ENCODE data around the gene OPTC. TPM values are rescaled to one million over a fixed set of nuclear protein-coding genes. Genes with fewer than 3 reads are reported as not detected.

Gene OPTC
- total RNA-seq, 1 donor from 2014 or later, result not detected

DNA sequence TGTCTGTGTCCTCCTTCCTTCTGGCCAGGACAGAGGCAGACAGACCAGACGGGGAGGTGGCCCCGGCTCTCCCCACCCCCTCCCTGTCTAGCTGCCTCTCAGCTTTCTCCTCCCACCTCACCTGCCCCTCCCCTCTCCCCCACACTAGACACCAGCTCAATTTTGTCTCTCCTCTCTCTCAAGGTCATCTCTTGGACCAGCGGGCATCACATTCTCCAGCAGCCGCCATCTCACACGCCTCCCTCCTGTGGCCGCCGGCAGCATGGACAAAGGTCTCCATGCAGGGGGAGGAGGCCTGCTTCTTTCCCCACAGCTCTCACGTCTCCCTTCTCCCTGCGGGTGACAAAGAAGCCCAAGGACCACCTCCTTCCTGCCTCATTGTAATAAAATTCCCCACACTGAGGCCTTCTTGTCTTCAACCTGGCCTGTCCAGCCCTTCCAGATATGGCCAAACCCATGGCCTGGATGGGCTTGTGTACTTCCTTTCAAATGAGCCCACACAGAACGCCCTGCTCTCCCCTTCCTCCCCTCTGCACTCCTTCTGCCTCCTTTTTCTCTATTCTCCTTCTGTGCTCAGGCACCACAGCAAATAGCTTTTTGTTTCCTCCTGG, 14.6 kb downstream of the OPTC start:
- TF ChIP-seq, protein P1, sequence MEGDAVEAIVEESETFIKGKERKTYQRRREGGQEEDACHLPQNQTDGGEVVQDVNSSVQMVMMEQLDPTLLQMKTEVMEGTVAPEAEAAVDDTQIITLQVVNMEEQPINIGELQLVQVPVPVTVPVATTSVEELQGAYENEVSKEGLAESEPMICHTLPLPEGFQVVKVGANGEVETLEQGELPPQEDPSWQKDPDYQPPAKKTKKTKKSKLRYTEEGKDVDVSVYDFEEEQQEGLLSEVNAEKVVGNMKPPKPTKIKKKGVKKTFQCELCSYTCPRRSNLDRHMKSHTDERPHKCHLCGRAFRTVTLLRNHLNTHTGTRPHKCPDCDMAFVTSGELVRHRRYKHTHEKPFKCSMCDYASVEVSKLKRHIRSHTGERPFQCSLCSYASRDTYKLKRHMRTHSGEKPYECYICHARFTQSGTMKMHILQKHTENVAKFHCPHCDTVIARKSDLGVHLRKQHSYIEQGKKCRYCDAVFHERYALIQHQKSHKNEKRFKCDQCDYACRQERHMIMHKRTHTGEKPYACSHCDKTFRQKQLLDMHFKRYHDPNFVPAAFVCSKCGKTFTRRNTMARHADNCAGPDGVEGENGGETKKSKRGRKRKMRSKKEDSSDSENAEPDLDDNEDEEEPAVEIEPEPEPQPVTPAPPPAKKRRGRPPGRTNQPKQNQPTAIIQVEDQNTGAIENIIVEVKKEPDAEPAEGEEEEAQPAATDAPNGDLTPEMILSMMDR (IDR thresholded peaks at IDR 0.05), result no peak
- Mint-ChIP-seq H3K4me1 (ENCODE audit: unreplicated experiment) (peaks cover 46% of the 10 kb centered on the region), H3K27me3 (ENCODE audit: unreplicated experiment) (no peaks in the 10 kb centered on the region), H3K36me3 (ENCODE audit: unreplicated experiment) (no peaks in the 10 kb centered on the region), H3K27ac (ENCODE audit: unreplicated experiment) (peak overlapping the region; percentile 50), H3K4me3 (ENCODE audit: unreplicated experiment) (no peak overlapping the region), H3K9me3 (ENCODE audit: unreplicated experiment) (no peaks in the 10 kb centered on the region)
- no peak for DNase-seq (ENCODE audit: extremely low spot score, unreplicated experiment)

DNA sequence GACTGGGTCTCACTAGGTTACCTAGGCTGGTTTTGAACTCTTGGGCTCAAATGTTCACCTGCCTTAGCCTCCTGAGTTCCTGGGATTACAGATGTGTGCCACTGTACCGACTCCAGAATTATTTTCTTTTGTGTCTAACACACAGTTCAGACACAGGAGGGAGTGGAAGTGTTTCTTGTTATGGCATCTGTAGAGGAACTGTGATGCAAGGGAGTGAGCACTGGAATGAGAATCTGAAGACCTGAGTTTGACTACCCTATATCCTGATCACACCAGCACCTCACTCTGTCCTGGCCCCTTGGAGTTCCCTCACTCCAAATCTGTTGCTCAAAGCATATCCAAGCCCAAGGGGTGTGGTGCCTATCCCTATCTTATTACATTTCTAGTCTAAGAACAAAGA, 15.2 kb downstream of the OPTC start:
- H3K27ac Mint-ChIP-seq (ENCODE audit: unreplicated experiment), result peak overlapping the region; percentile 50
- no peaks in the 10 kb centered on the region for H3K27me3 Mint-ChIP-seq (ENCODE audit: unreplicated experiment)
- H3K9me3 Mint-ChIP-seq (ENCODE audit: unreplicated experiment), result no peaks in the 10 kb centered on the region
- DNase-seq (ENCODE audit: extremely low spot score, unreplicated experiment), result no peak
- no peaks in the 10 kb centered on the region for H3K36me3 Mint-ChIP-seq (ENCODE audit: unreplicated experiment)
- no peak overlapping the region for H3K4me3 Mint-ChIP-seq (ENCODE audit: unreplicated experiment)
- TF ChIP-seq, protein P1 (IDR thresholded peaks at IDR 0.05), result no peak
- H3K4me1 Mint-ChIP-seq (ENCODE audit: unreplicated experiment), result peaks cover 52% of the 10 kb centered on the region

DNA sequence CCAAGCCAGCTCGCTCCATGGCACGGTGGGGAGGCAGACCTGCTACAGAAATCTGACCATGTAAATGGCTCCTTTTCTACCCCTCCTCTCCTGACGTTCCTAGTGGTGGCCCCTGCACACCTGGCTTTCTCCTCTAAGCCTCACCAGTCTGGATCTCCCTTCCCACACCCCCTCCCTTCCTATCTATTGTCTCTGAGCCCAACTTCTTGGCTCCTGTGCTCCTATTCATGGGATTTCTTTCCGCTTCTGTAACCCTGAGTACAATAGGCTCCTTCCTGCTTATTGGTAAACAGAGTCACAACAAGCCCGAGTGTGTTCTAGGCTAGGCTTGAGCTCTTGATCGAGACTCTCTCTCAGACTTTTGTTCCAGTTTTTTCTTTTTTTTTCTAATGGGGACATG, 17.6 kb downstream of the OPTC start:
- Mint-ChIP-seq H3K4me1 (ENCODE audit: unreplicated experiment) (peaks cover 53% of the 10 kb centered on the region), H3K4me3 (ENCODE audit: unreplicated experiment) (no peak overlapping the region), H3K9me3 (ENCODE audit: unreplicated experiment) (no peaks in the 10 kb centered on the region), H3K36me3 (ENCODE audit: unreplicated experiment) (no peaks in the 10 kb centered on the region), H3K27ac (ENCODE audit: unreplicated experiment) (no peak overlapping the region), H3K27me3 (ENCODE audit: unreplicated experiment) (no peaks in the 10 kb centered on the region)
- TF ChIP-seq, protein P1 (IDR thresholded peaks at IDR 0.05), result no peak
- DNase-seq (ENCODE audit: extremely low spot score, unreplicated experiment), result no peak

DNA sequence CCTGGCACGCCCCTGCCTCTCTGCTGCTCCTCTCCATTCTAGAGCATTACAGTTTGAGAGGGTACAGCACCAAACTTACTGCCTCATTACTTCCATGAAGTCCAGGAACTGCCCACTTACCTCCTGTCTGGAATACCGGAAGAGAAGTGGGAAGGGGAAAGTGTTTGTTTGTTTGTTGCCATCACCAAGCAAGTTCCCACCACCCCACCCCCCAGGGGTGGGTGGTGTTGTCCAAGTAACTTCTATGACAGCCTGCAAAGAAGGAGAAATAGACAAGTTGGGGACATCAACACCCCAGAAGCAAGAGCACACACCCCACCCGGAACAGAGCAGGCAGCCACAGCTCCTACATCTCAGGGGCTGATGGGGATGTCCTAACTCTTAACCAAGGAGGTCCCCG, 18.0 kb downstream of the OPTC start:
- Mint-ChIP-seq H3K27me3 (ENCODE audit: unreplicated experiment) (no peaks in the 10 kb centered on the region), H3K4me1 (ENCODE audit: unreplicated experiment) (peaks cover 50% of the 10 kb centered on the region), H3K4me3 (ENCODE audit: unreplicated experiment) (no peak overlapping the region), H3K36me3 (ENCODE audit: unreplicated experiment) (no peaks in the 10 kb centered on the region), H3K27ac (ENCODE audit: unreplicated experiment) (peak overlapping the region; percentile 96), H3K9me3 (ENCODE audit: unreplicated experiment) (no peaks in the 10 kb centered on the region)
- no peak for DNase-seq (ENCODE audit: extremely low spot score, unreplicated experiment)
- TF ChIP-seq, protein P1 (IDR thresholded peaks at IDR 0.05), result no peak

DNA sequence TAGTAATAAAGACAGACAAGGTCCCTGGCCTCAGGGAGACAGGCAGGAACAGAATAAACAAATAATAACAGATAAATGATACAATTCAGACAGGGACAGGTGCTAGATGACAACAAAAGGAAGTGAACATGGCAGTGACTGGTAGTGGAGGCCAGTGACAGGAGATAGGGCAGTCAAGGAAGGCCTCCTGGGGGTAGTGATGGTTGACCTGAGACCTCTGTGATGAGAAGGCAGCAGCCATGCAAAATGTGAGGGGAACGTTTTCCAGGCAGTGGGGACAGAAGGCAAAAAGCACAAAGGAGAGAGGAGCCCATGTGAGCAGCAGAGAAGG, 18.5 kb downstream of the OPTC start:
- Mint-ChIP-seq H3K9me3 (ENCODE audit: unreplicated experiment) (no peaks in the 10 kb centered on the region), H3K27ac (ENCODE audit: unreplicated experiment) (peak overlapping the region; percentile 96), H3K4me1 (ENCODE audit: unreplicated experiment) (peaks cover 47% of the 10 kb centered on the region), H3K27me3 (ENCODE audit: unreplicated experiment) (no peaks in the 10 kb centered on the region), H3K36me3 (ENCODE audit: unreplicated experiment) (no peaks in the 10 kb centered on the region), H3K4me3 (ENCODE audit: unreplicated experiment) (no peak overlapping the region)
- no peak for DNase-seq (ENCODE audit: extremely low spot score, unreplicated experiment)
- TF ChIP-seq, protein P1 (IDR thresholded peaks at IDR 0.05), result no peak
